GM23338 (cell line): ENCODE data around the gene C13orf46. TPM values are rescaled to one million over a fixed set of nuclear protein-coding genes. Genes with fewer than 3 reads are reported as not detected.

ENCODE experiments used
- ATAC-seq: fragments of 200-7000 bp; cut with Tn5 transposase; 3 replicates; pipeline ENCODE4 v1.9.1; 2020
- DNase-seq: peaks from one replicate; pipeline ENCODE4 v3.0.0-alpha.2; 2015; ENCODE audit warnings: low spot score
- H2AFZ ChIP-seq: fragments of 200-600 bp; sonication (generic); 2 replicates; pipeline ENCODE4 v1.8.0; 2016; ENCODE audit warnings: antibody characterized with exemption, mild to moderate bottlenecking, moderate library complexity
- H3F3A ChIP-seq: fragments of 200-600 bp; sonication (generic); replicated peaks from 2 replicates; pipeline ENCODE4 v1.8.0; 2017; ENCODE audit warnings: antibody characterized with exemption, mixed run types, low read depth
- H3K27ac ChIP-seq: fragments of 200-600 bp; sonication (generic); 2 replicates; pipeline ENCODE4 v1.6.1; 2016; ENCODE audit warnings: low read depth
- H3K27me3 ChIP-seq: fragments of 200-600 bp; sonication (generic); 2 replicates; pipeline ENCODE4 v1.8.0; 2016; ENCODE audit warnings: mild to moderate bottlenecking, mixed run types, moderate library complexity; ENCODE audit not compliant: insufficient read depth
- H3K36me3 ChIP-seq: fragments of 200-600 bp; sonication (generic); 2 replicates; pipeline ENCODE4 v1.8.0; 2016; ENCODE audit warnings: mild to moderate bottlenecking; ENCODE audit not compliant: insufficient read depth
- H3K4me1 ChIP-seq: fragments of 200-600 bp; sonication (generic); 2 replicates; pipeline ENCODE4 v1.8.0; 2016; ENCODE audit warnings: mild to moderate bottlenecking, moderate library complexity; ENCODE audit not compliant: insufficient read depth
- H3K4me2 ChIP-seq: fragments of 200-600 bp; sonication (generic); 2 replicates; pipeline ENCODE4 v1.7.1; 2017; ENCODE audit warnings: mixed run types
- H3K4me3 ChIP-seq: fragments of 200-600 bp; sonication (generic); 2 replicates; pipeline ENCODE4 v1.6.1; 2016; ENCODE audit warnings: mixed run types
- H3K79me2 ChIP-seq: fragments of 200-600 bp; sonication (generic); replicated peaks from 2 replicates; pipeline ENCODE4 v1.8.0; 2017; ENCODE audit warnings: mild to moderate bottlenecking; ENCODE audit not compliant: insufficient read depth
- H3K9me2 ChIP-seq: fragments of 200-600 bp; sonication (generic); 2 replicates; pipeline ENCODE4 v1.8.0; 2017; ENCODE audit not compliant: insufficient read depth
- H4K20me1 ChIP-seq: fragments of 200-600 bp; sonication (generic); replicated peaks from 2 replicates; pipeline ENCODE4 v1.8.0; 2017; ENCODE audit warnings: mild to moderate bottlenecking; ENCODE audit not compliant: insufficient read depth
- H3K27ac Mint-ChIP-seq: 2 replicates; pipeline ENCODE4 v1.8.0; 2020; ENCODE audit warnings: inconsistent platforms, mild to moderate bottlenecking, moderate library complexity, mixed read lengths
- H3K27me3 Mint-ChIP-seq: 3 replicates; pipeline ENCODE4 v1.8.0; 2022; ENCODE audit warnings: low read depth, mild to moderate bottlenecking, moderate library complexity, mixed read lengths, inconsistent platforms; ENCODE audit not compliant: insufficient read depth, poor library complexity
- H3K36me3 Mint-ChIP-seq: 3 replicates; pipeline ENCODE4 v1.8.0; 2021; ENCODE audit warnings: low read depth, mild to moderate bottlenecking, inconsistent platforms, moderate library complexity, mixed read lengths
- H3K4me1 Mint-ChIP-seq: 3 replicates; pipeline ENCODE4 v1.8.0; 2020; ENCODE audit warnings: mild to moderate bottlenecking, inconsistent platforms, mixed read lengths
- H3K4me3 Mint-ChIP-seq: 3 replicates; pipeline ENCODE4 v1.8.0; 2021; ENCODE audit warnings: moderate library complexity, mild to moderate bottlenecking, inconsistent platforms, mixed read lengths
- H3K9me3 Mint-ChIP-seq: 3 replicates; pipeline ENCODE4 v1.8.0; 2020; ENCODE audit warnings: moderate library complexity, mild to moderate bottlenecking, inconsistent platforms, mixed read lengths
- CREB1 ChIP-seq: fragments of 250-450 bp; sonication (Bioruptor Pico); IDR thresholded peaks from 2 replicates; pipeline ENCODE4 v1.5.0; 2020; ENCODE audit warnings: low read depth, mild to moderate bottlenecking, moderate library complexity
- EZH2 ChIP-seq: fragments of 200-600 bp; sonication (generic); IDR thresholded peaks from one replicate; pipeline ENCODE4 v1.8.0; 2017; ENCODE audit warnings: antibody characterized with exemption, mild to moderate bottlenecking, low read depth; ENCODE audit not compliant: unreplicated experiment
- EZH2phosphoT487 ChIP-seq: fragments of 200-600 bp; sonication (generic); IDR thresholded peaks from one replicate; pipeline ENCODE4 v1.8.1; 2018; ENCODE audit warnings: antibody characterized with exemption; ENCODE audit not compliant: unreplicated experiment
- JUNB ChIP-seq: IDR thresholded peaks from one replicate; pipeline ENCODE4 v1.6.1; 2016; ENCODE audit warnings: antibody characterized with exemption; ENCODE audit not compliant: unreplicated experiment
- NANOG ChIP-seq: IDR thresholded peaks from 2 replicates; pipeline ENCODE4 v1.6.1; 2016; ENCODE audit warnings: antibody characterized with exemption, borderline replicate concordance
- POLR2AphosphoS5 ChIP-seq: IDR thresholded peaks from 2 replicates; pipeline ENCODE4 v1.6.1; 2016; ENCODE audit warnings: antibody characterized with exemption, low read depth
- STAT1 ChIP-seq: IDR thresholded peaks from one replicate; pipeline ENCODE4 v1.6.1; 2016; ENCODE audit warnings: antibody characterized with exemption; ENCODE audit not compliant: unreplicated experiment
- ZNF114 ChIP-seq: fragments of 250-450 bp; sonication (Bioruptor Pico); IDR thresholded peaks from 2 replicates; pipeline ENCODE4 v1.5.0; 2020; ENCODE audit warnings: mild to moderate bottlenecking, moderate library complexity
- ZNF331 ChIP-seq: fragments of 250-450 bp; sonication (Bioruptor Pico); IDR thresholded peaks from 2 replicates; pipeline ENCODE4 v1.5.0; 2020; ENCODE audit warnings: low read depth, mild to moderate bottlenecking, moderate library complexity
- polyA plus RNA-seq: library from polyadenylated mRNA; unstranded; fragments of >200 nt; fragmentation: Nextera tagmentation; extraction: Ambion mirVana; gene quantifications from 2 replicates; pipeline ENCODE4 v1.2.1, GENCODE V29; 2016
- total RNA-seq: library from RNA; depleted of rRNA; stranded (reverse); fragments of >200 nt; shearing (Covaris generic); gene quantifications from 2 replicates; pipeline ENCODE4 v1.2.3, GENCODE V29; 2014
- TF ChIP-seq, protein P1 (sequence below): fragments of 250-450 bp; sonication (Bioruptor Pico); IDR thresholded peaks from 2 replicates; pipeline ENCODE4 v1.5.0; 2020; ENCODE audit warnings: mild to moderate bottlenecking, moderate library complexity
- TF ChIP-seq, protein P2 (sequence below): IDR thresholded peaks from 2 replicates; pipeline ENCODE4 v1.6.1; 2016; ENCODE audit warnings: antibody characterized with exemption
- TF ChIP-seq, protein P3 (sequence below): IDR thresholded peaks from one replicate; pipeline ENCODE4 v1.6.1; 2018; ENCODE audit warnings: antibody characterized with exemption; ENCODE audit not compliant: unreplicated experiment
- TF ChIP-seq, protein P4 (sequence below), 2 experiments: fragments of 200-600 bp in 1 of 2; sonication (generic) in 1 of 2; conservative IDR thresholded peaks; 2 replicates each; pipeline versions ENCODE4 v1.5.1 to v1.6.1; 2016 to 2017; ENCODE audit warnings: antibody characterized with exemption in 2 of 2, low read depth in 2 of 2, mild to moderate bottlenecking in 2 of 2, moderate library complexity in 1 of 2

C13orf46 gene
- total and polyA plus RNA-seq, 2 experiments from 2014 or later, result 0.44 to 1.5 TPM

DNA sequence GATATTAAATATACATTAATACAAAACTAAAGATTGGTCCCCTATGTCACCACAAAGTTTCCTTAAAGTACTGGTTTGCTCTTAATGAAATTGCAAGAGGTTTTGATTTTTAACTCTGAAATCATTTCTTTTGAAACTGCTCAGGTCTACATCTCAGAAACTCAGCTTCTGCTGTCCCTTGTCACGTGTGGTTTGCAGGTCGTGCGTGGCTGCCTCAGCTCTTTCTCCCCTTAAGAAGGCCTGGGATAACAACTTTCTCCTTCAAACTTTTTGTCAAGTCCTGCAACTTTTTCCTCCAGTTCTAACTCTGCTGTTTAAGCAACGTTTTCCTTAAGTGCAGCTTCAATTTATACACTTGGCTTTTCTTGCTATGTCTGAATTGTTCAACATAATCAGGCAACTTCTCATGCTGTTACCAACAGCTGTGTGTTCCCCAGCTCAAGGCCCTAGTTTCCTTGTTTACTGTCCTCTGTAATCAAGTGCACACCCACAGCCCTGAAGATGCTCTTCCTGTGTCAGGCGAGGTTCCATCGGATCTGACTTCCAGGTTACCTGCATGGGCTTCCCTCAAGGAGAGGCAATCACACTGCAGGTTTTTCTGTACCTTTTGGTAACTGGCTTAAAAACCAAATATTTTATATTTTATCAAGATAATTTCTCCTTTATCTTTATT, 13.5 kb downstream of the C13orf46 start:
- H3K27me3 ChIP-seq, result no peaks in the 10 kb centered on the region
- H3K27ac ChIP-seq, result no peak overlapping the region
- H3K4me1 ChIP-seq, result no peaks in the 10 kb centered on the region
- H3K4me3 ChIP-seq, result no peak overlapping the region
- no peaks in the 10 kb centered on the region for H3K9me2 ChIP-seq
- Mint-ChIP-seq H3K27me3 (peaks cover 18% of the 10 kb centered on the region), H3K27ac (no peak overlapping the region), H3K4me3 (no peak overlapping the region), H3K4me1 (no peaks in the 10 kb centered on the region; the same call in 2 of the 3 replicates), H3K9me3 (peaks cover 73% of the 10 kb centered on the region), H3K36me3 (peaks cover 42% of the 10 kb centered on the region)
- no peak overlapping the region for H2AFZ ChIP-seq
- no peak overlapping the region for H3K4me2 ChIP-seq
- no peaks in the 10 kb centered on the region for H3K36me3 ChIP-seq
- ATAC-seq (no peak), DNase-seq (no peak)
- no peaks in the 10 kb centered on the region for H3F3A ChIP-seq
- no peaks in the 10 kb centered on the region for H3K79me2 ChIP-seq
- no peaks in the 10 kb centered on the region for H4K20me1 ChIP-seq
- TF ChIP-seq EZH2 (no peak), ZNF114 (CRISPR knock-in tag) (no peak), JUNB (no peak), STAT1 (no peak), CREB1 (no peak), EZH2phosphoT487 (no peak), NANOG (no peak), ZNF331 (CRISPR knock-in tag) (no peak), POLR2AphosphoS5 (no peak)
- TF ChIP-seq, protein P1, sequence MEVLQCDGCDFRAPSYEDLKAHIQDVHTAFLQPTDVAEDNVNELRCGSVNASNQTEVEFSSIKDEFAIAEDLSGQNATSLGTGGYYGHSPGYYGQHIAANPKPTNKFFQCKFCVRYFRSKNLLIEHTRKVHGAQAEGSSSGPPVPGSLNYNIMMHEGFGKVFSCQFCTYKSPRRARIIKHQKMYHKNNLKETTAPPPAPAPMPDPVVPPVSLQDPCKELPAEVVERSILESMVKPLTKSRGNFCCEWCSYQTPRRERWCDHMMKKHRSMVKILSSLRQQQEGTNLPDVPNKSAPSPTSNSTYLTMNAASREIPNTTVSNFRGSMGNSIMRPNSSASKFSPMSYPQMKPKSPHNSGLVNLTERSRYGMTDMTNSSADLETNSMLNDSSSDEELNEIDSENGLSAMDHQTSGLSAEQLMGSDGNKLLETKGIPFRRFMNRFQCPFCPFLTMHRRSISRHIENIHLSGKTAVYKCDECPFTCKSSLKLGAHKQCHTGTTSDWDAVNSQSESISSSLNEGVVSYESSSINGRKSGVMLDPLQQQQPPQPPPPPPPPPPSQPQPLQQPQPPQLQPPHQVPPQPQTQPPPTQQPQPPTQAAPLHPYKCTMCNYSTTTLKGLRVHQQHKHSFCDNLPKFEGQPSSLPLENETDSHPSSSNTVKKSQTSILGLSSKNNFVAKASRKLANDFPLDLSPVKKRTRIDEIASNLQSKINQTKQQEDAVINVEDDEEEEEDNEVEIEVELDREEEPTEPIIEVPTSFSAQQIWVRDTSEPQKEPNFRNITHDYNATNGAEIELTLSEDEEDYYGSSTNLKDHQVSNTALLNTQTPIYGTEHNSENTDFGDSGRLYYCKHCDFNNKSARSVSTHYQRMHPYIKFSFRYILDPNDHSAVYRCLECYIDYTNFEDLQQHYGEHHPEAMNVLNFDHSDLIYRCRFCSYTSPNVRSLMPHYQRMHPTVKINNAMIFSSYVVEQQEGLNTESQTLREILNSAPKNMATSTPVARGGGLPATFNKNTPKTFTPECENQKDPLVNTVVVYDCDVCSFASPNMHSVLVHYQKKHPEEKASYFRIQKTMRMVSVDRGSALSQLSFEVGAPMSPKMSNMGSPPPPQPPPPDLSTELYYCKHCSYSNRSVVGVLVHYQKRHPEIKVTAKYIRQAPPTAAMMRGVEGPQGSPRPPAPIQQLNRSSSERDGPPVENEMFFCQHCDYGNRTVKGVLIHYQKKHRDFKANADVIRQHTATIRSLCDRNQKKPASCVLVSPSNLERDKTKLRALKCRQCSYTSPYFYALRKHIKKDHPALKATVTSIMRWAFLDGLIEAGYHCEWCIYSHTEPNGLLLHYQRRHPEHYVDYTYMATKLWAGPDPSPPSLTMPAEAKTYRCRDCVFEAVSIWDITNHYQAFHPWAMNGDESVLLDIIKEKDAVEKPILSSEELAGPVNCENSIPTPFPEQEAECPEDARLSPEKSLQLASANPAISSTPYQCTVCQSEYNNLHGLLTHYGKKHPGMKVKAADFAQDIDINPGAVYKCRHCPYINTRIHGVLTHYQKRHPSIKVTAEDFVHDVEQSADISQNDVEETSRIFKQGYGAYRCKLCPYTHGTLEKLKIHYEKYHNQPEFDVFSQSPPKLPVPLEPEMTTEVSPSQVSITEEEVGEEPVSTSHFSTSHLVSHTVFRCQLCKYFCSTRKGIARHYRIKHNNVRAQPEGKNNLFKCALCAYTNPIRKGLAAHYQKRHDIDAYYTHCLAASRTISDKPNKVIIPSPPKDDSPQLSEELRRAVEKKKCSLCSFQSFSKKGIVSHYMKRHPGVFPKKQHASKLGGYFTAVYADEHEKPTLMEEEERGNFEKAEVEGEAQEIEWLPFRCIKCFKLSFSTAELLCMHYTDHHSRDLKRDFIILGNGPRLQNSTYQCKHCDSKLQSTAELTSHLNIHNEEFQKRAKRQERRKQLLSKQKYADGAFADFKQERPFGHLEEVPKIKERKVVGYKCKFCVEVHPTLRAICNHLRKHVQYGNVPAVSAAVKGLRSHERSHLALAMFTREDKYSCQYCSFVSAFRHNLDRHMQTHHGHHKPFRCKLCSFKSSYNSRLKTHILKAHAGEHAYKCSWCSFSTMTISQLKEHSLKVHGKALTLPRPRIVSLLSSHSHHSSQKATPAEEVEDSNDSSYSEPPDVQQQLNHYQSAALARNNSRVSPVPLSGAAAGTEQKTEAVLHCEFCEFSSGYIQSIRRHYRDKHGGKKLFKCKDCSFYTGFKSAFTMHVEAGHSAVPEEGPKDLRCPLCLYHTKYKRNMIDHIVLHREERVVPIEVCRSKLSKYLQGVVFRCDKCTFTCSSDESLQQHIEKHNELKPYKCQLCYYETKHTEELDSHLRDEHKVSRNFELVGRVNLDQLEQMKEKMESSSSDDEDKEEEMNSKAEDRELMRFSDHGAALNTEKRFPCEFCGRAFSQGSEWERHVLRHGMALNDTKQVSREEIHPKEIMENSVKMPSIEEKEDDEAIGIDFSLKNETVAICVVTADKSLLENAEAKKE (CRISPR knock-in tag), result no peak
- TF ChIP-seq, protein P2, sequence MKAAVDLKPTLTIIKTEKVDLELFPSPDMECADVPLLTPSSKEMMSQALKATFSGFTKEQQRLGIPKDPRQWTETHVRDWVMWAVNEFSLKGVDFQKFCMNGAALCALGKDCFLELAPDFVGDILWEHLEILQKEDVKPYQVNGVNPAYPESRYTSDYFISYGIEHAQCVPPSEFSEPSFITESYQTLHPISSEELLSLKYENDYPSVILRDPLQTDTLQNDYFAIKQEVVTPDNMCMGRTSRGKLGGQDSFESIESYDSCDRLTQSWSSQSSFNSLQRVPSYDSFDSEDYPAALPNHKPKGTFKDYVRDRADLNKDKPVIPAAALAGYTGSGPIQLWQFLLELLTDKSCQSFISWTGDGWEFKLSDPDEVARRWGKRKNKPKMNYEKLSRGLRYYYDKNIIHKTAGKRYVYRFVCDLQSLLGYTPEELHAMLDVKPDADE, result no peak
- TF ChIP-seq, protein P3, sequence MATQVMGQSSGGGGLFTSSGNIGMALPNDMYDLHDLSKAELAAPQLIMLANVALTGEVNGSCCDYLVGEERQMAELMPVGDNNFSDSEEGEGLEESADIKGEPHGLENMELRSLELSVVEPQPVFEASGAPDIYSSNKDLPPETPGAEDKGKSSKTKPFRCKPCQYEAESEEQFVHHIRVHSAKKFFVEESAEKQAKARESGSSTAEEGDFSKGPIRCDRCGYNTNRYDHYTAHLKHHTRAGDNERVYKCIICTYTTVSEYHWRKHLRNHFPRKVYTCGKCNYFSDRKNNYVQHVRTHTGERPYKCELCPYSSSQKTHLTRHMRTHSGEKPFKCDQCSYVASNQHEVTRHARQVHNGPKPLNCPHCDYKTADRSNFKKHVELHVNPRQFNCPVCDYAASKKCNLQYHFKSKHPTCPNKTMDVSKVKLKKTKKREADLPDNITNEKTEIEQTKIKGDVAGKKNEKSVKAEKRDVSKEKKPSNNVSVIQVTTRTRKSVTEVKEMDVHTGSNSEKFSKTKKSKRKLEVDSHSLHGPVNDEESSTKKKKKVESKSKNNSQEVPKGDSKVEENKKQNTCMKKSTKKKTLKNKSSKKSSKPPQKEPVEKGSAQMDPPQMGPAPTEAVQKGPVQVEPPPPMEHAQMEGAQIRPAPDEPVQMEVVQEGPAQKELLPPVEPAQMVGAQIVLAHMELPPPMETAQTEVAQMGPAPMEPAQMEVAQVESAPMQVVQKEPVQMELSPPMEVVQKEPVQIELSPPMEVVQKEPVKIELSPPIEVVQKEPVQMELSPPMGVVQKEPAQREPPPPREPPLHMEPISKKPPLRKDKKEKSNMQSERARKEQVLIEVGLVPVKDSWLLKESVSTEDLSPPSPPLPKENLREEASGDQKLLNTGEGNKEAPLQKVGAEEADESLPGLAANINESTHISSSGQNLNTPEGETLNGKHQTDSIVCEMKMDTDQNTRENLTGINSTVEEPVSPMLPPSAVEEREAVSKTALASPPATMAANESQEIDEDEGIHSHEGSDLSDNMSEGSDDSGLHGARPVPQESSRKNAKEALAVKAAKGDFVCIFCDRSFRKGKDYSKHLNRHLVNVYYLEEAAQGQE, result no peak
- TF ChIP-seq, protein P4, sequence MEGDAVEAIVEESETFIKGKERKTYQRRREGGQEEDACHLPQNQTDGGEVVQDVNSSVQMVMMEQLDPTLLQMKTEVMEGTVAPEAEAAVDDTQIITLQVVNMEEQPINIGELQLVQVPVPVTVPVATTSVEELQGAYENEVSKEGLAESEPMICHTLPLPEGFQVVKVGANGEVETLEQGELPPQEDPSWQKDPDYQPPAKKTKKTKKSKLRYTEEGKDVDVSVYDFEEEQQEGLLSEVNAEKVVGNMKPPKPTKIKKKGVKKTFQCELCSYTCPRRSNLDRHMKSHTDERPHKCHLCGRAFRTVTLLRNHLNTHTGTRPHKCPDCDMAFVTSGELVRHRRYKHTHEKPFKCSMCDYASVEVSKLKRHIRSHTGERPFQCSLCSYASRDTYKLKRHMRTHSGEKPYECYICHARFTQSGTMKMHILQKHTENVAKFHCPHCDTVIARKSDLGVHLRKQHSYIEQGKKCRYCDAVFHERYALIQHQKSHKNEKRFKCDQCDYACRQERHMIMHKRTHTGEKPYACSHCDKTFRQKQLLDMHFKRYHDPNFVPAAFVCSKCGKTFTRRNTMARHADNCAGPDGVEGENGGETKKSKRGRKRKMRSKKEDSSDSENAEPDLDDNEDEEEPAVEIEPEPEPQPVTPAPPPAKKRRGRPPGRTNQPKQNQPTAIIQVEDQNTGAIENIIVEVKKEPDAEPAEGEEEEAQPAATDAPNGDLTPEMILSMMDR (conservative IDR thresholded peaks at IDR 0.05; ENCODE audit: low read depth in 2 of 2), result no peak
